ENCODE data around the gene ASTN1. TPM values are rescaled to one million over a fixed set of nuclear protein-coding genes. Genes with fewer than 3 reads are reported as not detected.

ASTN1 gene
- total and polyA plus RNA-seq, 3 experiments from 2014 or later, result not detected

DNA sequence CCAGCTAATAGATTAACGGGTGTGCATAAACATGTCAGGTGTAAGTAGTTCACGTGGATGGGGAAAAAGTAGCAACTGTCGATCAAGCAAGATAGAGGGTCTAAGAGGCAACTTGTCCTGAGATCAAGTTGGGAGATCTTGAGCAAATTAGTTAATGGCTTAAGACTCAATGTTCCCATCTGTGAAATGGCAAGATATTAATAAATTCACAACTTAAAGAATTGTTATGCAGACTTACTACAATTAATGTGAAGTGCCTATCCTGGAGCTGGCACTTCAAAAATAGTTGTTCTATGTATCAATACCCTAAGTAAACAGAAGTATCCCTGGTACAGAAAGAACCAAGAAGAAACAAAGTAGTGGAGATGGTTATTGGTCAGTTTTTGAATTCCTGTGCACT lies 312.4 kb downstream of the ASTN1 start:
- H3K4me1 Mint-ChIP-seq, result no peaks in the 10 kb centered on the region
- no peak overlapping the region for H3K4me3 Mint-ChIP-seq
- DNase-seq, result no peak
- Histone ChIP-seq H3K4me1 (ENCODE audit: insufficient read depth, low read length) (no peaks in the 10 kb centered on the region), H3K27me3 (ENCODE audit: insufficient read depth, low read length, poor library complexity, severe bottlenecking) (no peaks in the 10 kb centered on the region), H3K36me3 (ENCODE audit: insufficient read depth, low read length) (no peaks in the 10 kb centered on the region), H3K27ac (ENCODE audit: low read depth, low read length) (no peak overlapping the region), H3K4me3 (ENCODE audit: low read length) (no peak overlapping the region), H3K9me3 (ENCODE audit: low read length) (no peaks in the 10 kb centered on the region)
- H3K27ac Mint-ChIP-seq, result no peak overlapping the region
- ChIA-PET CTCF (no interaction called here), POLR2A (no interaction called here)
- no peaks in the 10 kb centered on the region for H3K27me3 Mint-ChIP-seq
- H3K9me3 Mint-ChIP-seq, result no peaks in the 10 kb centered on the region
- no peaks in the 10 kb centered on the region for H3K36me3 Mint-ChIP-seq

DNA sequence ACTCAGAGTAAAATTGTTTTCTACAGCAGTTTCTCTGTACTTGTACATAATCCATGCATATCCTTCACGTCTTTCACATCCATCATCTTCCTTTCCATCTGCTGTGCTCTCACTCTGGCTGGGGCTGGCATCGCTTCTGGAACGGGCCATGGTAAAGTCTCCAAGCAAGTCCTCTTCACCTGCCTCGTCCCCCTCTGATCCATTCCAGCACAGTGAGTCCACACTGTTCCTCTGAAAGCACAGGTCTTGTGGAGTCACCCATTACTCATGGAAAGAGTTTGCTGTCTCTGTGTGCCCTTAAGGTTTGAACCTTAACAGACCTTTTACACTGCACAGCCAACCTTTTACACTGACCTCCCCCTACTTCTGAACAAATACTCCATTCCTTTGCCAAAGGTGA lies 313.6 kb downstream of the ASTN1 start:
- ChIA-PET POLR2A (no interaction called here), CTCF (no interaction called here)
- Histone ChIP-seq H3K27me3 (ENCODE audit: insufficient read depth, low read length, poor library complexity, severe bottlenecking) (no peaks in the 10 kb centered on the region), H3K36me3 (ENCODE audit: insufficient read depth, low read length) (no peaks in the 10 kb centered on the region), H3K4me1 (ENCODE audit: insufficient read depth, low read length) (no peaks in the 10 kb centered on the region), H3K27ac (ENCODE audit: low read depth, low read length) (no peak overlapping the region), H3K9me3 (ENCODE audit: low read length) (no peaks in the 10 kb centered on the region), H3K4me3 (ENCODE audit: low read length) (no peak overlapping the region)
- Mint-ChIP-seq H3K9me3 (no peaks in the 10 kb centered on the region), H3K4me1 (no peaks in the 10 kb centered on the region), H3K27me3 (no peaks in the 10 kb centered on the region), H3K36me3 (no peaks in the 10 kb centered on the region), H3K27ac (no peak overlapping the region), H3K4me3 (no peak overlapping the region)
- no peak for DNase-seq

- H3K27me3 ChIP-seq (ENCODE audit: insufficient read depth, low read length, poor library complexity, severe bottlenecking), result no peaks in the 10 kb centered on the region
- Mint-ChIP-seq H3K9me3 (peaks cover 0 to 1% (median 0%) of the 10 kb centered on the region in 5 donors), H3K27me3 (peaks cover 0 to 1% of the 10 kb centered on the region in 2 donors), H3K4me1 (no peaks in the 10 kb centered on the region), H3K36me3 (no peaks in the 10 kb centered on the region), H3K27ac (no peak overlapping the region), H3K4me3 (no peak overlapping the region)
- H3K27ac ChIP-seq (ENCODE audit: low read depth, low read length), result no peak overlapping the region
- POLR2A ChIA-PET, result no interaction called here
- no peak for DNase-seq
- CTCF ChIA-PET, result no interaction called here
- H3K4me1 ChIP-seq (ENCODE audit: insufficient read depth, low read length), result no peaks in the 10 kb centered on the region
- H3K9me3 ChIP-seq (ENCODE audit: low read length), result no peaks in the 10 kb centered on the region
- H3K36me3 ChIP-seq (ENCODE audit: insufficient read depth, low read length), result no peaks in the 10 kb centered on the region
- H3K4me3 ChIP-seq (ENCODE audit: low read length), result no peak overlapping the region
Observed at GRCh38 chr1:176849281-176849680, 315.2 kb downstream of the ASTN1 start.

GRCh38 chr1:176847052-176847451 lies 317.5 kb downstream of the ASTN1 start:
- no peaks in the 10 kb centered on the region for H3K4me1 ChIP-seq (ENCODE audit: insufficient read depth, low read length)
- H3K36me3 ChIP-seq (ENCODE audit: insufficient read depth, low read length), result no peaks in the 10 kb centered on the region
- H3K9me3 ChIP-seq (ENCODE audit: low read length), result no peaks in the 10 kb centered on the region
- DNase-seq, result no peak
- H3K4me1 Mint-ChIP-seq, result no peaks in the 10 kb centered on the region
- CTCF ChIA-PET, result no interaction called here
- no peak overlapping the region for H3K27ac Mint-ChIP-seq
- H3K4me3 Mint-ChIP-seq, result no peak overlapping the region
- no peak overlapping the region for H3K4me3 ChIP-seq (ENCODE audit: low read length)
- peaks cover 0 to 1% of the 10 kb centered on the region in 2 donors for H3K27me3 Mint-ChIP-seq
- no peaks in the 10 kb centered on the region for H3K36me3 Mint-ChIP-seq
- H3K9me3 Mint-ChIP-seq, result peaks cover 0 to 1% (median 0%) of the 10 kb centered on the region in 5 donors
- H3K27me3 ChIP-seq (ENCODE audit: insufficient read depth, low read length, poor library complexity, severe bottlenecking), result no peaks in the 10 kb centered on the region
- no peak overlapping the region for H3K27ac ChIP-seq (ENCODE audit: low read depth, low read length)
- POLR2A ChIA-PET, result no interaction called here

GRCh38 chr1:176843352-176844297 lies 320.9 kb downstream of the ASTN1 start:
- Mint-ChIP-seq H3K9me3 (peaks cover 0 to 6% (median 0%) of the 10 kb centered on the region in 5 donors), H3K36me3 (no peaks in the 10 kb centered on the region), H3K27me3 (peaks cover 3% of the 10 kb centered on the region in 2 donors), H3K4me1 (no peaks in the 10 kb centered on the region), H3K4me3 (no peak overlapping the region), H3K27ac (no peak overlapping the region)
- Histone ChIP-seq H3K36me3 (ENCODE audit: insufficient read depth, low read length) (no peaks in the 10 kb centered on the region), H3K27ac (ENCODE audit: low read depth, low read length) (no peak overlapping the region), H3K27me3 (ENCODE audit: insufficient read depth, low read length, poor library complexity, severe bottlenecking) (no peaks in the 10 kb centered on the region), H3K9me3 (ENCODE audit: low read length) (no peaks in the 10 kb centered on the region), H3K4me1 (ENCODE audit: insufficient read depth, low read length) (no peaks in the 10 kb centered on the region), H3K4me3 (ENCODE audit: low read length) (no peak overlapping the region)
- DNase-seq, result no peak
- CTCF ChIA-PET, result no interaction called here
- POLR2A ChIA-PET, result no interaction called here

- no peak overlapping the region for H3K27ac ChIP-seq (ENCODE audit: low read depth, low read length)
- peaks cover 0 to 8% (median 0%) of the 10 kb centered on the region in 5 donors for H3K9me3 Mint-ChIP-seq
- ChIA-PET CTCF (no interaction called here), POLR2A (no interaction called here)
- no peak overlapping the region for H3K4me3 Mint-ChIP-seq
- no peaks in the 10 kb centered on the region for H3K36me3 ChIP-seq (ENCODE audit: insufficient read depth, low read length)
- H3K4me1 Mint-ChIP-seq, result no peaks in the 10 kb centered on the region
- no peaks in the 10 kb centered on the region for H3K36me3 Mint-ChIP-seq
- H3K4me3 ChIP-seq (ENCODE audit: low read length), result no peak overlapping the region
- peaks cover 3% of the 10 kb centered on the region in 2 donors for H3K27me3 Mint-ChIP-seq
- DNase-seq, result no peak
- no peaks in the 10 kb centered on the region for H3K4me1 ChIP-seq (ENCODE audit: insufficient read depth, low read length)
- H3K27ac Mint-ChIP-seq, result no peak overlapping the region
- no peaks in the 10 kb centered on the region for H3K27me3 ChIP-seq (ENCODE audit: insufficient read depth, low read length, poor library complexity, severe bottlenecking)
- no peaks in the 10 kb centered on the region for H3K9me3 ChIP-seq (ENCODE audit: low read length)
Observed at GRCh38 chr1:176841238-176841637, 323.3 kb downstream of the ASTN1 start.

GRCh38 chr1:176839216-176839615 lies 325.3 kb downstream of the ASTN1 start:
- CTCF ChIA-PET, result no interaction called here

GRCh38 chr1:176838276-176838995 lies 326.1 kb downstream of the ASTN1 start:
- no peak overlapping the region for H3K27ac ChIP-seq (ENCODE audit: low read depth, low read length)
- no peak for DNase-seq
- Mint-ChIP-seq H3K27me3 (peaks cover 2 to 3% of the 10 kb centered on the region in 2 donors), H3K9me3 (peaks cover 0 to 10% (median 0%) of the 10 kb centered on the region in 5 donors), H3K4me3 (no peak overlapping the region), H3K4me1 (no peaks in the 10 kb centered on the region), H3K27ac (no peak overlapping the region), H3K36me3 (no peaks in the 10 kb centered on the region)
- POLR2A ChIA-PET, result no interaction called here
- no peak overlapping the region for H3K4me3 ChIP-seq (ENCODE audit: low read length)
- H3K36me3 ChIP-seq (ENCODE audit: insufficient read depth, low read length), result no peaks in the 10 kb centered on the region
- no peaks in the 10 kb centered on the region for H3K27me3 ChIP-seq (ENCODE audit: insufficient read depth, low read length, poor library complexity, severe bottlenecking)
- CTCF ChIA-PET, result no interaction called here
- no peaks in the 10 kb centered on the region for H3K4me1 ChIP-seq (ENCODE audit: insufficient read depth, low read length)
- H3K9me3 ChIP-seq (ENCODE audit: low read length), result no peaks in the 10 kb centered on the region

More at GRCh38 chr1:176839216-176839615, 325.3 kb downstream of the ASTN1 start:
- H3K36me3 ChIP-seq (ENCODE audit: insufficient read depth, low read length), result no peaks in the 10 kb centered on the region
- no peaks in the 10 kb centered on the region for H3K27me3 ChIP-seq (ENCODE audit: insufficient read depth, low read length, poor library complexity, severe bottlenecking)
- DNase-seq, result no peak
- peaks cover 0 to 10% (median 0%) of the 10 kb centered on the region in 5 donors for H3K9me3 Mint-ChIP-seq
- H3K36me3 Mint-ChIP-seq, result no peaks in the 10 kb centered on the region
- H3K4me3 Mint-ChIP-seq, result no peak overlapping the region
- no peaks in the 10 kb centered on the region for H3K4me1 Mint-ChIP-seq
- no peak overlapping the region for H3K4me3 ChIP-seq (ENCODE audit: low read length)
- H3K27ac Mint-ChIP-seq, result no peak overlapping the region
- H3K27me3 Mint-ChIP-seq, result peaks cover 2 to 3% of the 10 kb centered on the region in 2 donors
- no peaks in the 10 kb centered on the region for H3K4me1 ChIP-seq (ENCODE audit: insufficient read depth, low read length)
- H3K9me3 ChIP-seq (ENCODE audit: low read length), result no peaks in the 10 kb centered on the region
- POLR2A ChIA-PET, result no interaction called here
- H3K27ac ChIP-seq (ENCODE audit: low read depth, low read length), result no peak overlapping the region

All from CD8-positive, alpha-beta memory T cell (primary cell).